PC-9 (cell line): Measurements from ENCODE around the gene TCAP. TPM values are rescaled to one million over a fixed set of nuclear protein-coding genes. Genes with fewer than 3 reads are reported as not detected.

Experiments used
- BruUV-seq: library from RNA; stranded (reverse); fragments of 400-500 nt; replicated peaks from 2 replicates; lab custom pipeline; 2021; lab: Mats Ljungman, UMichigan
- CTCF ChIA-PET: fragments of 300-600 bp; sonication (Branson Sonifier 250); formaldehyde crosslinking; loops from one replicate; lab custom pipeline; 2022; ENCODE audit warnings: antibody characterized with exemption; lab: Charles Lee
- POLR2A ChIA-PET: fragments of 300-600 bp; sonication (Branson Sonifier 250); formaldehyde crosslinking; loops from one replicate; lab custom pipeline; 2022; ENCODE audit warnings: antibody characterized with exemption; ENCODE audit not compliant: unreplicated experiment; lab: Charles Lee
- DNase-seq, 2 experiments: peaks; one replicate each; pipeline versions ENCODE4 v3.0.0 to v3.0.0-alpha.2; 2015 to 2022; ENCODE audit warnings: mixed read lengths in 1 of 2
- H2AFZ ChIP-seq: fragments of 200-600 bp; sonication (generic); 2 replicates; pipeline ENCODE4 v1.8.1; 2017; ENCODE audit warnings: antibody characterized with exemption
- H3F3A ChIP-seq: fragments of 200-600 bp; sonication (generic); 2 replicates; pipeline ENCODE4 v1.8.1; 2017; ENCODE audit warnings: antibody characterized with exemption, mild to moderate bottlenecking, low read depth; ENCODE audit not compliant: insufficient read depth
- H3K27ac ChIP-seq: fragments of 200-600 bp; sonication (generic); 2 replicates; pipeline ENCODE4 v1.6.1; 2016; ENCODE audit warnings: mixed run types
- H3K27me3 ChIP-seq: fragments of 200-600 bp; sonication (generic); 2 replicates; pipeline ENCODE4 v1.6.1; 2016; ENCODE audit warnings: low read depth, mixed run types; ENCODE audit not compliant: insufficient read depth
- H3K36me3 ChIP-seq: fragments of 200-600 bp; sonication (generic); 2 replicates; pipeline ENCODE4 v1.6.1; 2016; ENCODE audit warnings: low read depth, mixed run types
- H3K4me1 ChIP-seq: fragments of 200-600 bp; sonication (generic); replicated peaks from 2 replicates; pipeline ENCODE4 v1.6.1; 2016; ENCODE audit warnings: mixed run types; ENCODE audit not compliant: insufficient read depth
- H3K4me2 ChIP-seq: fragments of 200-600 bp; sonication (generic); 2 replicates; pipeline ENCODE4 v1.6.1; 2017; ENCODE audit warnings: mixed run types
- H3K4me3 ChIP-seq: fragments of 200-600 bp; sonication (generic); 2 replicates; pipeline ENCODE4 v1.6.1; 2016; ENCODE audit warnings: mixed run types
- H3K79me2 ChIP-seq: fragments of 200-600 bp; sonication (generic); 2 replicates; pipeline ENCODE4 v1.6.1; 2017; ENCODE audit warnings: low read depth, mixed run types
- H3K9me2 ChIP-seq: fragments of 200-600 bp; sonication (generic); 2 replicates; pipeline ENCODE4 v1.8.1; 2017; ENCODE audit warnings: mild to moderate bottlenecking; ENCODE audit not compliant: insufficient read depth
- H3K9me3 ChIP-seq: fragments of 200-600 bp; sonication (generic); 2 replicates; pipeline ENCODE4 v1.8.1; 2016; ENCODE audit warnings: low read depth; ENCODE audit not compliant: insufficient read depth
- H4K20me1 ChIP-seq: fragments of 200-600 bp; sonication (generic); 2 replicates; pipeline ENCODE4 v1.8.1; 2017; ENCODE audit not compliant: insufficient read depth
- EZH2 ChIP-seq: fragments of 200-600 bp; sonication (generic); IDR thresholded peaks from 2 replicates; pipeline ENCODE4 v1.8.0; 2017; ENCODE audit warnings: antibody characterized with exemption, low read depth
- intact Hi-C: fragments of 100-400 bp; cut with micrococcal nuclease; formaldehyde crosslinking; loops from one replicate; pipeline ENCODE4 v1.10.0; 2022; ENCODE audit not compliant: unreplicated experiment
- total RNA-seq: library from RNA; stranded (reverse); gene quantifications from 2 replicates; pipeline ENCODE4 v1.2.3, GENCODE V29; 2021
- TF ChIP-seq, protein P1 (sequence below): fragments of 200-600 bp; sonication (generic); conservative IDR thresholded peaks from 2 replicates; pipeline ENCODE4 v1.6.1; 2017; ENCODE audit warnings: mixed run types, antibody characterized with exemption, mild to moderate bottlenecking, moderate library complexity

TCAP gene
- total RNA-seq, 1 experiment from 2014 or later = 1.6 TPM

DNA sequence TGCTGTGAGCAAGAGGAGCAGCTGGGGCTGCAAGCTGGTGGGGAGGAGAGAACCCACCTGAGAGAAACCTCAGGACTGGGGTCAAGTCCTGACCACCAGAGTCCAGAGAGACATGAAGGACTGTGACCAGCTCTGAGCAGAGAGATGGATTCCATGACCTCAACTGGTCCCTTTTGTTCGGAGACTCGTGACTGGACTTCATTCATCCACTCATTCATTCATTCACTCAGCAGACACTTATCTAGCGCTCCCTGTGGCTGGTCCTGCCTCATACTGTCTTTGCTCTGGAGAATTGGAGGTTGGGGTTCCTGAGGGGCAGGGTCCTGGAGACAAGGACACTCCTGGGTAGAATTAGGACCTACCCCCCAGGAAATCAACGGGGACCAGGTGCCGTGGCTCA lies 38.8 kb downstream of the TCAP start:
- TF ChIP-seq, protein P1, sequence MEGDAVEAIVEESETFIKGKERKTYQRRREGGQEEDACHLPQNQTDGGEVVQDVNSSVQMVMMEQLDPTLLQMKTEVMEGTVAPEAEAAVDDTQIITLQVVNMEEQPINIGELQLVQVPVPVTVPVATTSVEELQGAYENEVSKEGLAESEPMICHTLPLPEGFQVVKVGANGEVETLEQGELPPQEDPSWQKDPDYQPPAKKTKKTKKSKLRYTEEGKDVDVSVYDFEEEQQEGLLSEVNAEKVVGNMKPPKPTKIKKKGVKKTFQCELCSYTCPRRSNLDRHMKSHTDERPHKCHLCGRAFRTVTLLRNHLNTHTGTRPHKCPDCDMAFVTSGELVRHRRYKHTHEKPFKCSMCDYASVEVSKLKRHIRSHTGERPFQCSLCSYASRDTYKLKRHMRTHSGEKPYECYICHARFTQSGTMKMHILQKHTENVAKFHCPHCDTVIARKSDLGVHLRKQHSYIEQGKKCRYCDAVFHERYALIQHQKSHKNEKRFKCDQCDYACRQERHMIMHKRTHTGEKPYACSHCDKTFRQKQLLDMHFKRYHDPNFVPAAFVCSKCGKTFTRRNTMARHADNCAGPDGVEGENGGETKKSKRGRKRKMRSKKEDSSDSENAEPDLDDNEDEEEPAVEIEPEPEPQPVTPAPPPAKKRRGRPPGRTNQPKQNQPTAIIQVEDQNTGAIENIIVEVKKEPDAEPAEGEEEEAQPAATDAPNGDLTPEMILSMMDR = no peak
- no peak for TF ChIP-seq EZH2
- Histone ChIP-seq H4K20me1 (peaks cover 11% of the 10 kb centered on the region; the same call in 1 of the 2 replicates), H3K79me2 (peaks cover 77% of the 10 kb centered on the region), H3K9me3 (no peaks in the 10 kb centered on the region), H3F3A (peaks cover 50% of the 10 kb centered on the region), H2AFZ (no peak overlapping the region), H3K36me3 (no peaks in the 10 kb centered on the region), H3K4me2 (peak overlapping the region; percentile 73), H3K9me2 (no peaks in the 10 kb centered on the region), H3K4me1 (peaks cover 77% of the 10 kb centered on the region), H3K27ac (peak overlapping the region; percentile 51), H3K4me3 (no peak overlapping the region), H3K27me3 (no peaks in the 10 kb centered on the region)
- BruUV-seq = no TSS peak
- ChIA-PET POLR2A (no interaction called here), CTCF (no interaction called here)
- intact Hi-C loops = loop anchor here (2.0 kb wide), 1 partner anchor 29 kb away; no protein-coding TSS in a partner anchor
- no peak for DNase-seq

DNA sequence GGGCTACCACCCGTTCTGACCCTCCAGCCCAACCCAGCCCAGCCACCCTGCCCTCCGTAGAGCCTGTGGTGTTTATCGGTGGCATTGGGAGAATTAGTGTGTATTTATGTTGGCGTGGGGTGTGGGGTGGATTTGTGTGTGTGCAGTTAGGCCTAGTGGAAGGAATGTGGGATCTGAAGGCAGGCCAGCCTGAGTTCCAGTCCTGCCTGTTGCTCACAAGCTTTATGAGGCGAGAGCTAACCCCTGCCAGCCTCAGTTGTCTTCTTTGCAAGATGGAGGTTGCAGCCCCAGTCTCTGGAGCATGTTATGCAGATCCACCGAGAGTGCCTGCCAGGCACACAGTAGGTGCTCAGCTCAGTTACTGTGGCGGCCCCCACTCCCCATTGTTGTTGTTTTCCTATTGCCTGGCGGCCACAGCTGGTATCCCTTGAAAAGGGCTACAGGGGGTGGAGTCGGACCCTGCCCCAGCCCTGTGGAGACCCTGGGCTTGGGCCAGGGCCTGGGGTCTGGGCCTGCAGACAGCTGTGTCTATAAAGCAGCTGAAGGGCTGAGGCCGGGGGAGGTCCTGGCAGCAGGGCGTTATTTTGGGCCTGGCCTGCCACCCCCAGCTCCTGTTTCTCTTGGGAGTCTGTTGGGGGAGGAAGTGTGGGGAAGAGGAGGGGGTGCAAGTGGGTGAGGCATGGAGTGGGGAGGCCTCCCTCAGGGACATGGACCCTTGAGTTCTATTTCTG lies 39.8 kb downstream of the TCAP start:
- ChIA-PET POLR2A (interaction anchor here (0.5 to 1.2 kb wide), 3 partner anchors 30 to 514 kb away, joined by 4 to 9 read pairs (median 9); partner anchors contain the start of genes MED1 and WIPF2), CTCF (interaction anchor here (0.6 to 1.1 kb wide), 3 partner anchors 16 to 97 kb away, joined by 3 to 15 read pairs (median 4); partner anchors contain the start of gene NEUROD2)
- no TSS peak for BruUV-seq
- Histone ChIP-seq H3K4me3 (no peak overlapping the region; the same call in 1 of the 2 replicates), H3K79me2 (peaks cover 71% of the 10 kb centered on the region), H3K4me1 (peaks cover 72% of the 10 kb centered on the region), H2AFZ (no peak overlapping the region), H3F3A (peaks cover 50% of the 10 kb centered on the region), H4K20me1 (peaks cover 11% of the 10 kb centered on the region; the same call in 1 of the 2 replicates), H3K9me2 (no peaks in the 10 kb centered on the region), H3K36me3 (no peaks in the 10 kb centered on the region), H3K9me3 (no peaks in the 10 kb centered on the region), H3K27me3 (no peaks in the 10 kb centered on the region), H3K4me2 (peak overlapping the region; percentile 73), H3K27ac (peak overlapping the region; percentile 68)
- no peak for DNase-seq
- intact Hi-C loops = loop anchor here (2.0 to 5.0 kb wide), 2 partner anchors 30 to 47 kb away; no protein-coding TSS in a partner anchor
- TF ChIP-seq EZH2 = no peak
- TF ChIP-seq, protein P1 = no peak

DNA sequence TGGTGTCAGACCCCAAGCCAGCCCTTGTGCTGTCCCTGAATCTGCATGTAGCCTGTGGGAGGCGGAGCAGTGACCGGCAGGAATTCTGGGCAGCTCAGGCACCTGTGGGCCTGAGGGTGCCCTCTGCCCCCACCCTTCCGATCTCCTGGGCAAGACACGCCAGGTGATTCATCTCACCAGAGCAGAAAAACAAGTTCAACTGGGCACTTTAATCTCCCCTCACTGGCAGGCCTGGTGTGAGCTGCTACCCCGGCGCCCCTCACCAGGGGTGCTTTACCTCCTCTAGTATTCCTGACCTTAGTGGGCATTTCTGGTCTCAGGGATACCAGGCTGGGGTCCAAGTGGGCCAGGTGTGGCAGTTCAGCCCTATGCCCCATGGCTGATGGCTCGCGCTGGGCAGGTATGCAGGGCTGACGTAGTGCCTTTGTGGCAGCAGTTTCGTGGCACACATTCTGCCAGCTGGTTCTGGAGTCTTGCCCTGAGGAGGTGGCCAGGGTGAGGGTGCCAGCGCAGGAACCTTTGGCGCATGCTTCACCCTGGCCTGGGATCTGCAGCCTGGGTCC lies 40.7 kb downstream of the TCAP start:
- Histone ChIP-seq H3K27ac (peak overlapping the region; percentile 68), H3K79me2 (peaks cover 62% of the 10 kb centered on the region), H2AFZ (no peak overlapping the region), H3K4me1 (peaks cover 71% of the 10 kb centered on the region), H3K36me3 (no peaks in the 10 kb centered on the region), H3K4me3 (peak overlapping the region; percentile 34; the same call in 1 of the 2 replicates), H4K20me1 (peaks cover 11% of the 10 kb centered on the region; the same call in 1 of the 2 replicates), H3K4me2 (peak overlapping the region; percentile 73), H3K9me3 (no peaks in the 10 kb centered on the region), H3F3A (peaks cover 44% of the 10 kb centered on the region), H3K9me2 (no peaks in the 10 kb centered on the region), H3K27me3 (no peaks in the 10 kb centered on the region)
- ChIA-PET CTCF (interaction anchor here (0.6 kb wide), 2 partner anchors 28 to 155 kb away, joined by 4 to 11 read pairs; no protein-coding TSS in a partner anchor), POLR2A (interaction anchor here (0.5 to 1.2 kb wide), 2 partner anchors 31 to 513 kb away, joined by 9 read pairs; partner anchors contain the start of gene WIPF2)
- BruUV-seq = no TSS peak
- intact Hi-C loops = loop anchor here (2.0 to 5.0 kb wide), 2 partner anchors 31 to 46 kb away; no protein-coding TSS in a partner anchor
- no peak for TF ChIP-seq EZH2
- TF ChIP-seq, protein P1 = peak; percentile 23; the same call in 1 of the 2 replicates
- peak; percentile 91 to 96 for DNase-seq
